HG02588 (cell line): ENCODE measurements around the gene GIGYF1.
A peak's percentile ranks its signal among the peaks of the same experiment; 100 is the strongest.
"Not testable (repeated sequence)": the region's sequence is repeated elsewhere in the genome, so short reads cannot be mapped to it uniquely, and the experiment has no call there.

Source experiments
- ATAC-seq: cut with Tn5 transposase; IDR thresholded peaks from one replicate; pipeline ENCODE4 v1.9.1; 2021; ENCODE audit warnings: mild to moderate bottlenecking, moderate library complexity; ENCODE audit not compliant: unreplicated experiment

Gene GIGYF1

GRCh38 chr7:100694098-100694745 lies at the start of gene GIGYF1:
Gene GIGYF1, minus strand, starts transcription at chr7:100694250. Its CDS starts 6,012 bp downstream, at chr7:100688238.
- ATAC-seq = peak; percentile 58

GRCh38 chr7:100739934-100740333 lies 45.9 kb upstream of the GIGYF1 start:
- ATAC-seq = no peak

- no peak for ATAC-seq
These were observed 42.6 kb upstream of the GIGYF1 start for GRCh38 chr7:100736671-100737070.

- ATAC-seq = no peak
These were observed 41.7 kb upstream of the GIGYF1 start for GRCh38 chr7:100735730-100736129.

- ATAC-seq = no peak
These were observed 38.0 kb upstream of the GIGYF1 start for GRCh38 chr7:100731937-100732636.

GRCh38 chr7:100730136-100730800 lies 36.2 kb upstream of the GIGYF1 start:
- no peak for ATAC-seq

GRCh38 chr7:100728196-100728595 lies 34.1 kb upstream of the GIGYF1 start:
- no peak for ATAC-seq

- no peak for ATAC-seq
These were observed 33.1 kb upstream of the GIGYF1 start for GRCh38 chr7:100726996-100727761.

- not testable (repeated sequence) for ATAC-seq
These were observed 30.3 kb upstream of the GIGYF1 start for GRCh38 chr7:100724364-100724763.

- no peak for ATAC-seq
These were observed 29.8 kb upstream of the GIGYF1 start for GRCh38 chr7:100723732-100724275.

GRCh38 chr7:100722480-100723212 lies 28.6 kb upstream of the GIGYF1 start:
- no peak for ATAC-seq

- no peak for ATAC-seq
These were observed 27.4 kb upstream of the GIGYF1 start for GRCh38 chr7:100721505-100721812.

- no peak for ATAC-seq
These were observed 26.8 kb upstream of the GIGYF1 start for GRCh38 chr7:100720671-100721504.

- ATAC-seq = no peak
These were observed 26.2 kb upstream of the GIGYF1 start, which contains the start of gene EPO for GRCh38 chr7:100720279-100720670. Gene EPO, plus strand, starts transcription at chr7:100720468. Its CDS starts 513 bp downstream, at chr7:100720981.

GRCh38 chr7:100719523-100720278 lies 25.7 kb upstream of the GIGYF1 start:
- ATAC-seq = no peak

- not testable (repeated sequence) for ATAC-seq
These were observed 23.0 kb upstream of the GIGYF1 start for GRCh38 chr7:100717073-100717472.

GRCh38 chr7:100714725-100715124 lies 20.7 kb upstream of the GIGYF1 start:
- ATAC-seq = no peak

GRCh38 chr7:100711369-100711768 lies 17.3 kb upstream of the GIGYF1 start:
- no peak for ATAC-seq

- no peak for ATAC-seq
These were observed 16.4 kb upstream of the GIGYF1 start for GRCh38 chr7:100710452-100710851.
